D721Med (cell line): ENCODE measurements around the gene P4HB.

Source experiments
- DNase-seq: peaks from one replicate; pipeline ENCODE4 v3.0.0; 2011; ENCODE audit warnings: low spot score; ENCODE audit not compliant: insufficient read length
- FAIRE-seq: peaks from 2 replicates; lab custom pipeline; 2011; peaks lifted over from hg19 to GRCh38; lab: Jason Lieb, UNC
- TF ChIP-seq, protein P1 (sequence below): IDR thresholded peaks from 2 replicates; pipeline ENCODE4 v1.5.1; 2012; ENCODE audit warnings: mild to moderate bottlenecking, control low read depth; ENCODE audit not compliant: insufficient read depth; ENCODE audit errors: missing control alignments

Gene P4HB

DNA sequence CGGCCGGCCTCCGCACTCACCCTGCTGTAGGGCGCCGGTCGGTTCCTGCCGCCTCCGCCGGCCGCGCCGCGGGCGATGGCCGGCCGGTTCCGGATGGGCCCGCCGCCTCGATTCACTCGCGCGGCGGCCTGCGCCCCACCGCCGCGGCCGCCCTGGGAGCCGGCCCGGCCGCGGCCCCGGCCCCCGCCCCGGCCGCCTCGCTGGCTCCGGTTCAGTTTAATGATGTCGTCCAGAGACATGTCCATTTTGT lies 30.9 kb upstream of the P4HB start:
- TF ChIP-seq, protein P1, sequence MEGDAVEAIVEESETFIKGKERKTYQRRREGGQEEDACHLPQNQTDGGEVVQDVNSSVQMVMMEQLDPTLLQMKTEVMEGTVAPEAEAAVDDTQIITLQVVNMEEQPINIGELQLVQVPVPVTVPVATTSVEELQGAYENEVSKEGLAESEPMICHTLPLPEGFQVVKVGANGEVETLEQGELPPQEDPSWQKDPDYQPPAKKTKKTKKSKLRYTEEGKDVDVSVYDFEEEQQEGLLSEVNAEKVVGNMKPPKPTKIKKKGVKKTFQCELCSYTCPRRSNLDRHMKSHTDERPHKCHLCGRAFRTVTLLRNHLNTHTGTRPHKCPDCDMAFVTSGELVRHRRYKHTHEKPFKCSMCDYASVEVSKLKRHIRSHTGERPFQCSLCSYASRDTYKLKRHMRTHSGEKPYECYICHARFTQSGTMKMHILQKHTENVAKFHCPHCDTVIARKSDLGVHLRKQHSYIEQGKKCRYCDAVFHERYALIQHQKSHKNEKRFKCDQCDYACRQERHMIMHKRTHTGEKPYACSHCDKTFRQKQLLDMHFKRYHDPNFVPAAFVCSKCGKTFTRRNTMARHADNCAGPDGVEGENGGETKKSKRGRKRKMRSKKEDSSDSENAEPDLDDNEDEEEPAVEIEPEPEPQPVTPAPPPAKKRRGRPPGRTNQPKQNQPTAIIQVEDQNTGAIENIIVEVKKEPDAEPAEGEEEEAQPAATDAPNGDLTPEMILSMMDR = no peak
- DNase-seq (no peak), FAIRE-seq (no peak)

DNA sequence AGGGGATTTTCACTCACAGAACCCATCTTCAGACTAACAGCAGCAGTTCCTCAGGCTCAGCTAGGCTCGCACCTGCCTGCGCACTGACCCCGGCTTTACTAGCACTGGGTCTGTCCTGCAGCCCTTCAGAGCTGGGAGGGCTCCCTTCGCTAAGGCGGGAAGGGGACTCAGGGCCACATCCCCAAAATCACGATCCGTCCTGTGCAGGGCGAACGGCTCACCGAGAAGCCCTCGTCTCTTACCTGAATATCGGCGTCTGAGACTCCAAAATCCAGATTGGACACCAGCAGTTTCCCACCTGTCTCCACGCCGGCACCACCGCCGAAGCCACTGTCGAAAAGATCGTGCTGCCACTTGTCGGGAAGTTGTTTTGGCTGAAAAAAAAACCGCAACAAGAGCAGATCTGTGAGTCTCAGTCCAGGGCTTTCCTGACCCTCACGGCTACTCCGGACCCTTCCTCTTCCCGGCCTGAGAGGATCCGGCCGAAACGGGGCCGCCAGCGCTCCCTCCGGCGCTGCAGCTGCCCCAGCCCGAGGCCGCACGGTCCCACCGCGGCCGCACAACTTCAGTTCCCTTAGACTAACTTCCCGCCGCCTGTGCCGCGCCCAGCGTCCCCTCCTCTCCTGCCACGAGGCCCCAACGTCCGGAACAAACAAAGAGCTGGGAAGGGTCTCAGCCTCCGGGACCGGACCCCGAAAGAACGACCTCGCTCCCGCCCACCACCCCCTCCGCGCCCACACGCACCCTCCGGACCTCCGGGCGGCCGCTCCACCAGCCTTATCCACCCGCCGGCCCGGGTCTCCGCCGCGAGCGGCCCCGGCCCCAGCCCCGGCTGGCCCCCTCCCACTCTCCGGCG lies 30.3 kb upstream of the P4HB start:
- TF ChIP-seq, protein P1 = no peak
- FAIRE-seq = no peak
- DNase-seq = no peak

DNA sequence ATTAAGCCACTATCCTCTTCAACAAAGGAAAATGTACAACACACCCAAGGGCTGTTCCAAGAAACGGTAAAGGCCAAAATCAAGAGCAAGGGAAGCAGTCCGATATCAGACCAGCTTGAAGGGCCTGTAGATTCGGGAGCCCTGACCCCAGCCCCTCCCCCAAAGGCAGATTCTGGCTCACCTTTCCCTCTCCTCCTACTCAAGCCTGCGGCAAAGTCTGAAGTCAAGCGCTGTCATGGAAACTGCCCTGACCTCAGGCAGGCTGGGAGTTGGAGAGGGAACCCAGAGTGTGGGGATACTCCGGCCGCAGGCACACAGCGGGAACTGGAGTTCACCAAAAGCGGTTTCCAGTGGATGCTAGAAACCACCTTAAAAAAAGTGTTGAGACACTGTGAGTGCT lies 29.3 kb upstream of the P4HB start:
- no peak for DNase-seq
- TF ChIP-seq, protein P1 = no peak
- FAIRE-seq = no peak

DNA sequence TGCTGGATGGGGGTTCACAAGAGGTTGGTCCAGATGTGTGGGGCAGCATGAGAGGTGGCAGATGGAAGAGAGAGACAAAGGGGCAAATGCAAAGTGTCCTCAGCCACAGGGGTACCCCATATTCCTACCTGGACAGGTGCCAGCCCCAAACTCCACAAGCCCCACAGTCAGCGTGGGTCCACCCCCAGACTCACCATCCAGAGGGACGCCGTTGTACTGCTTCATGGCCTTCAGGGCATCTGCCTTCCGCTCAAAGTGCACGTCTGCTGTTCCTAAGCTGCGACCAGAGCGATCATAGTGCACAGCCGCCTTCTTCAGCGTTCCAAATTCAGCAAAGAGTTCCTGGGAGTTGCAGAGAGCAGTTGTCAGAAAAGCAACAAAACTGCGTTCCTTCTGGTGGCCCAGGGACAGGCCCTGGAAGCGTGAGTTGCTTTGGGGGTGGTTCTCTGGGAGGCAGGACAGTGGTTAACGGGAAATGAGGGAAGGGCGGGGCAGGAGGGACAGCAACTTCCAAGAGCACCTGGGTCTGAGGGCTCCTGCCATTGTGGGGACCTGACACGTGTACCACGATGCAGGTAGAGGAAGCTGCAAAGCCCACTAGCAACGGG lies 28.8 kb upstream of the P4HB start:
- DNase-seq (no peak), FAIRE-seq (no peak)
- TF ChIP-seq, protein P1 = no peak

DNA sequence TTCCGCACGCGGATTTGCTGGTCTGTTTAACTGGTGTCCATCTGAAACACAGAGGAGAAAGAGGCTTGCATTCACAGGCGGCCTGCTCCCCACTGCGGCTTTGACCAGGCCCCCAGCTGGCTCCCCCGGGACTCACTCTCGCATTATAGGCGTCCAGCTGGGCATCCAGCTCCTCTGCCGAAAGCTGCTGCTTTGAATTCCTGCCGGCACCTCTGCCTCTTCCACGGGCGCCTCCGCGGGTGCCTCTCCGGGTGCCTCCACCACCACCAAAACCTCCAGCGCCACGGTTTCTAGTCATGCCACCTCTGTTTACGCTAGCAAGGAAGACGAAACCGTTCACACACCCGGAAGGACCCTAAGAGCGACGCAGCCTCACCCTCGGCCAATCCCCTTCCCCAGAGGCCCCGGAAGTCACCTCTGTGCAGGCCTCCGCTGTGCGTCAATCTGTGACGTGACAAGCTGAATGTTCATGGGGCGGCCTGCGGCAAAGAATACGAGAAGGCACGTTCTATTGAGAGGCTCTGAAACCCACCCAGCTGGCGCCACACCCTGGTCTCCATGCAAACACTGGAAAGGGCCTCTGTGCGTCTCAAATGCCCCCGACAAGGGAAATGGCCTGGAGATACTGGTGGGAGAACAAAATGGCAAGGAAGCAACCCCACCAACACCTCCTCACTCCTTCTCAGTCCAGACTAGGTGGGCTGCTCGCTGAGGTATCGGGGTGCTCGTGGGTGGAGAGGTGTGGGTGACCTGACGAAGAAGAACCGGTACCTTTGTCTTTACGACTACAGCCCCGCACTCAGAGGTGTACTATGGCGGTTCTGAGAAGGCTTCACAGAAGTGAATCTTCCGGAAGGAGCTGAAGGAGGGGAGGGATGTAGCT lies 28.0 kb upstream of the P4HB start:
- FAIRE-seq (no peak), DNase-seq (no peak)
- TF ChIP-seq, protein P1 = no peak

DNA sequence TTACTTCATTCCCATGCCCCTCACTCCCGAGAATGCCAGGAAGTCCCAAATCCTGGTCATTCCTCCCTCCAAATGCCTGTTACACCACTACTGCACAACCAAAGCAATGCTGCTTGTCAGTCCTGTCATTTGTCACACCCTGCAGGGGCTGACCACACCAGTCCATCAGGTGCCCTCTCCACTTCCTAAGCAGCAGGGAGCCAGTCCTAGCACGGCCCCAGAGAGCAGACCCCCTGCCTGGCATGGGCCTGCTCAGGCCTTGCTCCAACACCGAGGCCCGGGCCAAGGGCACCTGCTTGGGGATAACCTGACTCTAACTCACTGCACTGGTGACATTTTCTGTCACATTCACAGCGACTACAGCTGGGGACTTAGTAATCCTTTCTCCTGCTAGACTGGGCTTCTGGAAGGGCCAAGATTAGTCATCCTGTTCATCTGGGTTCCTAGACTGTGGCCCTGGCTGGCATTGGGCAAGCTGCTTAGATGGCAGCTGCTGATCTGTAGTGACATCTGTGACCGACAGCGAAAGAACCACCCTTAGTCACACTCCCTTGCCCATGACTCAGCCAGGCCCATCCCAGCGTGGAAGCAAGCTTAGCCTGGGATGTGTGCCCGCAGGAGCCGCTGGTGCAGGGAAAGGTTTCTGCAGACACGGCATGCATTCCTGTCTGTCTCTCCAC lies 25.7 kb upstream of the P4HB start:
- FAIRE-seq (no peak), DNase-seq (no peak)
- TF ChIP-seq, protein P1 = no peak
